AG04450 (cell line): ENCODE results near the gene SLC44A1. TPM values are rescaled to one million over a fixed set of nuclear protein-coding genes. Genes with fewer than 3 reads are reported as not detected.

ENCODE experiments used
- CTCF ChIA-PET: fragments of 300-600, 350-600 bp; formaldehyde crosslinking; extraction: SDS; loops from one replicate; lab custom pipeline; 2022; ENCODE audit warnings: antibody characterized with exemption, inconsistent platforms; lab: Charles Lee
- POLR2A ChIA-PET: fragments of 350-600 bp; formaldehyde crosslinking; extraction: SDS; loops from one replicate; lab custom pipeline; 2021; ENCODE audit warnings: antibody characterized with exemption, inconsistent platforms; lab: Yijun Ruan, JAX
- DNase-seq: peaks from one replicate; pipeline ENCODE4 v3.0.0-alpha.2; 2011; ENCODE audit warnings: low read depth, low spot score
- H3K27ac ChIP-seq: one replicate; pipeline ENCODE4 v1.5.1; 2012; ENCODE audit warnings: low read depth, low read length, control low read depth
- H3K27me3 ChIP-seq: one replicate; pipeline ENCODE4 v1.6.0; 2012; ENCODE audit warnings: low read length; ENCODE audit not compliant: control insufficient read depth, insufficient read depth
- H3K4me3 ChIP-seq: 2 replicates; pipeline ENCODE4 v1.5.1; 2011; ENCODE audit warnings: mild to moderate bottlenecking, low read depth, low read length, control low read depth
- H3K9me3 ChIP-seq: 2 replicates; pipeline ENCODE4 v1.5.1; 2012; ENCODE audit warnings: low read length; ENCODE audit not compliant: control insufficient read depth, insufficient read depth
- CTCF ChIP-seq: IDR thresholded peaks from 2 replicates; pipeline ENCODE4 v1.5.1; 2011; ENCODE audit warnings: low read depth, low read length, control low read depth, inconsistent platforms
- polyA plus RNA-seq: library from polyadenylated mRNA; depleted of rRNA; stranded (reverse); fragments of >200 nt; gene quantifications from 2 replicates; pipeline ENCODE4 v1.2.3, GENCODE V29; 2011

The SLC44A1 gene
- polyA plus RNA-seq, 1 experiment: 15.6 TPM

- POLR2A ChIA-PET: no interaction called here
- no peak overlapping the region for H3K4me3 ChIP-seq
- no peak for TF ChIP-seq CTCF
- CTCF ChIA-PET: no interaction called here
- H3K27me3 ChIP-seq: no peaks in the 10 kb centered on the region
- DNase-seq: no peak
- no peak overlapping the region for H3K27ac ChIP-seq
- H3K9me3 ChIP-seq: no peaks in the 10 kb centered on the region
Observed at GRCh38 chr9:105441616-105442160, 197.2 kb downstream of the SLC44A1 start.

GRCh38 chr9:105443121-105443520 is 198.7 kb downstream of the SLC44A1 start:
- ChIA-PET POLR2A (no interaction called here), CTCF (interaction anchor here (1.1 kb wide), 1 partner anchor 9 kb away, joined by 3 read pairs; no protein-coding TSS in a partner anchor)
- no peak overlapping the region for H3K4me3 ChIP-seq
- no peaks in the 10 kb centered on the region for H3K9me3 ChIP-seq
- no peak overlapping the region for H3K27ac ChIP-seq
- TF ChIP-seq CTCF: no peak
- no peaks in the 10 kb centered on the region for H3K27me3 ChIP-seq
- no peak for DNase-seq

- no peaks in the 10 kb centered on the region for H3K27me3 ChIP-seq
- H3K27ac ChIP-seq: peak overlapping the region; percentile 31
Observed at GRCh38 chr9:105444130-105444529, 199.7 kb downstream of the SLC44A1 start.

GRCh38 chr9:105445203-105445881 is 200.9 kb downstream of the SLC44A1 start:
- no peak overlapping the region for H3K4me3 ChIP-seq
- CTCF ChIA-PET: interaction anchor here (0.6 to 1.4 kb wide), 2 partner anchors 30 to 161 kb away, joined by 4 read pairs; no protein-coding TSS in a partner anchor
- H3K9me3 ChIP-seq: no peaks in the 10 kb centered on the region
- DNase-seq: no peak
- TF ChIP-seq CTCF: no peak
- H3K27ac ChIP-seq: no peak overlapping the region
- POLR2A ChIA-PET: no interaction called here
- H3K27me3 ChIP-seq: no peaks in the 10 kb centered on the region

More at GRCh38 chr9:105444130-105444529, 199.7 kb downstream of the SLC44A1 start:
- H3K9me3 ChIP-seq: no peaks in the 10 kb centered on the region
- ChIA-PET POLR2A (no interaction called here), CTCF (no interaction called here)
- no peak overlapping the region for H3K4me3 ChIP-seq
- no peak for DNase-seq
- TF ChIP-seq CTCF: no peak

- H3K27me3 ChIP-seq: no peaks in the 10 kb centered on the region
- peak overlapping the region; percentile 47 for H3K27ac ChIP-seq
- H3K9me3 ChIP-seq: no peaks in the 10 kb centered on the region
- ChIA-PET POLR2A (no interaction called here), CTCF (interaction anchor here (0.6 to 1.3 kb wide), 2 partner anchors 32 to 71 kb away, joined by 3 read pairs; no protein-coding TSS in a partner anchor)
- peak overlapping the region; percentile 86 for H3K4me3 ChIP-seq
- no peak for DNase-seq
- no peak for TF ChIP-seq CTCF
Observed at GRCh38 chr9:105447386-105447813, 202.9 kb downstream of the SLC44A1 start.
